Measurements from ENCODE around the gene USP15.

Gene USP15

DNA sequence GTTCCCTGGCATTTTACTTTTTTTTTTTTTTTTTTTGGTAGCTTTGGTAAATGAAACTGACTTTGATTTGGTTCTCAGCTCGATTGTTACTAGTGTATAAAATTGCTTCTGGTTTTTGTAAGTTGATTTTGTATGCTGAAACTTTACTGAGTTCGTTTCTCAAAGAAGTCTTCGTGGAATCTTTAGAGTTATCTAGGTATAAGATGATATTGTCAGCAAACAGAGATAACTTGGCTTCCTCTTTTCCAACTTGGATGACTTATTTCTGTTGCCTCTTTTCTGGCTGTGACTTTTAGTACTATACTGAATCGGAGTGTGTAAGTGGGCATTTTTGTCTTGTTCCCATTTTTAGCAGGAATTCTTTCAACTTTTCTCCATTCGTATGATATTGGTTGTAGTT lies 28.1 kb downstream of the USP15 start:
- DNase-seq, result no peak

DNA sequence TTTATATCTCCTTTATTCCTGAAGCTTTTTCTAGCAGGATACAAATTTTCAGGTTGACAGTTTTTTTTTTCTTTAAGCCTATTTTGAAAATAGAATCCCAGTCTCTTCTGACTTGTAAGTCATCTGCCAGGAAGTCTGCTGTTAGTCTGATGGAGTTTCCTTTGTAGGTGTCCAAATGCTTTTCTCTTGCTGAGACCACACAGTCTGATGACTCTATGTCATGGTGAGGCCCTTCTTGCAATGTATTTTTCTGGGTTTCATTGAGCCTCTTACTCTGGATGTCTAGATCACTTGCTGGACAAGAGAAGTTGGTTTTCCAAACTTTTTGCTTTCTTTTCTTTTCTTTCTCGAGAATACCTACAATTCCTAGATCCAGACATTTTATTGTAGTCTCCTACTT lies 30.6 kb downstream of the USP15 start:
- DNase-seq, result no peak

- DNase-seq, result no peak
Observed at GRCh38 chr12:62291864-62292760, 31.9 kb downstream of the USP15 start.

GRCh38 chr12:62292761-62293344 lies 32.6 kb downstream of the USP15 start:
- DNase-seq, result no peak

DNA sequence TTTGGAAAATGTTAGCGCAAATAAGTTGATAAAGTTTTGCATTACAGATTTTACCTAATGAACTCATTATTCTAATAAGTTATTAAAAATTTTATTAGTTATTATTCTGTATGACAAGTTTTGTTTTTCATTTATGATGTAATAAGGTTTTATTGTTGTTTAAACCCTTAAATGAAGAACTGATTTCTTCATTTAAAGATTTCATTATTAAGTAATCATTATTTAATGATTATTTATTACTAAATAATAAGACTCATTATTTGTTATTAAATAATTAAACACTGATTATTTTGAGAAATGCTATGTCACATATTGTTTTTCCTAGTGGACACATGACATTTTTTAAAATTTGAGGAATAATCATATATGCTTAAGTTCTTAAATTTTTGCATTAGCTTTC lies 34.2 kb downstream of the USP15 start:
- DNase-seq, result no peak

- no peak for DNase-seq
Observed at GRCh38 chr12:62296001-62296400, 35.8 kb downstream of the USP15 start.

GRCh38 chr12:62297321-62297720 lies 37.1 kb downstream of the USP15 start:
- no peak for DNase-seq

- DNase-seq, result no peak
Observed at GRCh38 chr12:62299617-62300016, 39.4 kb downstream of the USP15 start.

GRCh38 chr12:62301080-62301798 lies 41.0 kb downstream of the USP15 start:
- DNase-seq, result no peak

- DNase-seq, result no peak
Observed at GRCh38 chr12:62301799-62302133, 41.6 kb downstream of the USP15 start.

- DNase-seq, result no peak
Observed at GRCh38 chr12:62304560-62304959, 44.4 kb downstream of the USP15 start.

- DNase-seq, result no peak
Observed at GRCh38 chr12:62305778-62306177, 45.6 kb downstream of the USP15 start.

- DNase-seq, result no peak
Observed at GRCh38 chr12:62306569-62307530, 46.6 kb downstream of the USP15 start.

DNA sequence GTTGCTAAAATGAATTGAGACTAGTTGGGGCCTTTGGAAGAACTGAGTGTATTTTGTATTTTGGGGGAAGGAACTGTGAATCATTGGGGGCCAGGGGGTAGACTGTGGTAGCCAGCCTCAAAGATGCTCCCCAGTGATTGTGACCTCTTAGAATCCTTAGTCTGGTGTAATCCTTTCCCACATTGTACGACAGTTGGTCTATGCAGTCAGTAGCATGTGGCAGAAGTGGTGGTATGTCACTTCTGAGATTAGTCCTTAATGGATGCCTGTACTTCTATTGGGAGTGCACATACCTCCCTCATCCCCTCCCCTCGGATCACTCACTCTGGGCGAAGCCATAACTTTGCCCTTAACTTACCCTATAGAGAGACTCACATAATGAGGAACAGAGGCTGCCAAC lies 48.0 kb downstream of the USP15 start:
- no peak for DNase-seq

DNA sequence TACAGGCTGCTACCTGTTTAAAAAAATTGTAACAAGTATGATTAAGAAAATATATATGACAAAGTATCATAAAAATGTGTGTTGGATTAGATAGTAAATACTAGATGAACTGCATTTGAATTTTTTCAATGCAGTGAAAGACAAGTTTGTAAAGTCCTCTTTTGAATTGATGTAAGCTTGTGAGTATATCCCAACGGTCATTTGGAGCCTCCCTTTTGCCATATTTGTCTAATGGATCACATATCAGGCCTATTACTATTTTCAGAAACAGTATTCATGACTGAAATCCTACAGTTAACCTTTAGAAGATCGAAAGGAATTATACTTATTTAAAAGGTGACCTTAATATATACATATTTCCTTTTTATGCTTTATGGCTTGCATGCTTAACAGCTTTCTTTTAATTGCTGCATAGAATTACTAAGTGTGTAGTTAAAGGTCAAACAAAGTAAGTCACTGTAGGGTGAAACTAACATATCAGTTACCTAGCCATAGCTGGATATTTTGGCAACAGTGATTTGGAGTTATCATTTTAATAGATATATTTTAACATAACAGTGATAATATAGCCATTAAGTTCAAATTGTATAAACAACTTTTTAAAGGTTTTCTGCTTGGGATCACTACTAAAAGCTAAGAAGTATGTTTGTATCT lies 53.6 kb downstream of the USP15 start:
- no peak for DNase-seq

DNA sequence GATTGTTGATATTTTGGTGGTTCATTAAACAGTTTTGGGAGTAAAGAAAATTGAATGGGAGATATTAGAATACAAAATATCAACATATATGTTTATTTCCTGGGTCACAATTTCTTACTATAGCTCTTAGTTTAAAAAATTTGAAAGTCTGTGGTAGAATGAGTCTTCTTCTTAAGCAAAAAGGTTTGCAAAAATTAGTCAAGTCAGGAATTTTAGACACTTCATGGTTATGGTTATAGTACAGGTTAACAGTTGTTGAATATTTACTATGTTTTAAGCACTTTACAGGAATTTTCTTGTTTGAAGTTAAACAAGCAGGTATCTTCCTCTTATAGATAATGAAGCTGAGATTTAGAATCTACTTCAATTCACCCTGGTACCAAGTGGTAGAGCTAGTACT lies 56.8 kb downstream of the USP15 start:
- DNase-seq, result no peak

- DNase-seq, result no peak
Observed at GRCh38 chr12:62319058-62319457, 58.9 kb downstream of the USP15 start.

GRCh38 chr12:62320054-62320453 lies 59.9 kb downstream of the USP15 start:
- DNase-seq, result no peak

- no peak for DNase-seq
Observed at GRCh38 chr12:62323386-62323785, 63.2 kb downstream of the USP15 start.

DNA sequence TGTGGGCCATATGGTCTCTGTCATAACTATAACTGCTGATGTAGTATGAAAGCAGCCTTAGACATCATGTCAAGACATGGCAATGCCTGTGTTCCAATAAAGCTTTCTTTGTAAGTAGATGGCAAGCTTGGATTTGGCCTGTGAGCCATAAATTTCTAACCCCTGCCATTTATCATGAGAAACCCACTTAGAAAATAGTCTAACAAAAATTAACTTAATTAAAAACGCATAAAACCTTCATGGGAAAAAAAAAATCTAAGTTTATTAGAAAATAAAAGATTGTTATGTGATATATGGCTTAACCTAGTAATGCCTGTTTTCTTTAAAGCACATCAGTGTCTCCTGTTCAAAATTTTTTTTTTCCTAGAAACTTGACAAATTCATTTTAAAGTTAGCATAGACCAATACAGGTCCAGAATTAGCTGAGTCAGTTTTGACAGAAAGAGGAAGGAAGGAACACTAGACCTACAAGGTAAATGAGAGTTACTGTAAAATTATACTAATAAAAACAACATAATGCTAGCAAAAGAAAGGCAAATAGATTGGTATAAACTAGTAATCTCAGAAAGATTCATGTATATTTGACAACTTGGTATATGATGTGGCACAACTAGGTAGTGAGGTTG lies 68.2 kb downstream of the USP15 start:
- DNase-seq, result no peak

- DNase-seq, result no peak
Observed at GRCh38 chr12:62331306-62331705, 71.1 kb downstream of the USP15 start.

- DNase-seq, result no peak
Observed at GRCh38 chr12:62332598-62332997, 72.4 kb downstream of the USP15 start.

Data from NCI-H2171 (cell line).